HEK293 (cell line): Measurements from ENCODE around the gene CSF3R.

ENCODE experiments used
- CTCF ChIA-PET: fragments of 350-600 bp; formaldehyde crosslinking; extraction: SDS; loops from one replicate; lab custom pipeline; 2021; ENCODE audit warnings: antibody characterized with exemption; lab: Yijun Ruan, JAX
- POLR2A ChIA-PET: fragments of 300-600 bp; formaldehyde crosslinking; extraction: SDS; loops from one replicate; lab custom pipeline; 2020; ENCODE audit warnings: antibody characterized with exemption, inconsistent platforms; lab: Yijun Ruan, JAX
- H3K27ac ChIP-seq: fragments of 200-500 bp; sonication (Bioruptor generic); 2 replicates; pipeline ENCODE4 v1.5.1; 2014; ENCODE audit warnings: low read depth, low read length, control low read depth, inconsistent platforms; ENCODE audit errors: extremely low read depth
- H3K36me3 ChIP-seq, 2 experiments: fragments of 200-500 bp in 1 of 2; sonication (Bioruptor generic) in 1 of 2; 1 replicate in 1 of 2; 2 replicates in 1 of 2; pipeline ENCODE4 v1.5.1; 2014 to 2017; ENCODE audit warnings: inconsistent platforms in 2 of 2, low read length in 2 of 2; ENCODE audit not compliant: control insufficient read depth in 2 of 2, insufficient read depth in 1 of 2
- H3K4me1 ChIP-seq: fragments of 200-500 bp; sonication (Bioruptor generic); 2 replicates; pipeline ENCODE4 v1.5.1; 2014; ENCODE audit warnings: mild to moderate bottlenecking, low read length, inconsistent platforms; ENCODE audit not compliant: control insufficient read depth, insufficient read depth
- H3K4me3 ChIP-seq: 2 replicates; pipeline ENCODE4 v1.5.1; 2011; ENCODE audit warnings: low read depth, mild to moderate bottlenecking, control low read depth, low read length, moderate library complexity
- H3K9me3 ChIP-seq: fragments of 200-500 bp; sonication (Bioruptor generic); 2 replicates; pipeline ENCODE4 v1.5.1; 2014; ENCODE audit warnings: low read depth, low read length, inconsistent platforms; ENCODE audit not compliant: control insufficient read depth, insufficient read depth
- ATF2 ChIP-seq: fragments of 450-650 bp; formaldehyde crosslinking; IDR thresholded peaks from 2 replicates; pipeline ENCODE4 v1.5.1; 2016; ENCODE audit warnings: missing biosample characterization, missing genetic modification characterization, low read depth
- FEZF1 ChIP-seq: fragments of 450-650 bp; formaldehyde crosslinking; IDR thresholded peaks from 2 replicates; pipeline ENCODE4 v1.5.1; 2016; ENCODE audit warnings: missing biosample characterization, missing genetic modification characterization
- IKZF3 ChIP-seq: fragments of 450-650 bp; IDR thresholded peaks from 2 replicates; pipeline ENCODE4 v1.5.0; 2018; ENCODE audit warnings: missing biosample characterization, mild to moderate bottlenecking, missing genetic modification characterization, moderate library complexity
- RBAK ChIP-seq: fragments of 450-650 bp; formaldehyde crosslinking; IDR thresholded peaks from 2 replicates; pipeline ENCODE4 v1.5.1; 2016; ENCODE audit warnings: missing biosample characterization, missing genetic modification characterization
- SCRT1 ChIP-seq: fragments of 450-650 bp; formaldehyde crosslinking; IDR thresholded peaks from 2 replicates; pipeline ENCODE4 v1.5.1; 2016; ENCODE audit warnings: missing biosample characterization, missing genetic modification characterization, borderline replicate concordance
- SETDB1 ChIP-seq: IDR thresholded peaks from one replicate; pipeline ENCODE4 v1.6.1; 2017; ENCODE audit warnings: mild to moderate bottlenecking, low read length, moderate library complexity, mixed read lengths; ENCODE audit not compliant: insufficient read length
- TRIM28 ChIP-seq: IDR thresholded peaks from 2 replicates; pipeline ENCODE4 v1.6.1; 2011; ENCODE audit warnings: low read length, control low read depth, borderline replicate concordance
- YY2 ChIP-seq: fragments of 450-650 bp; formaldehyde crosslinking; IDR thresholded peaks from 2 replicates; pipeline ENCODE4 v1.5.1; 2016; ENCODE audit warnings: missing biosample characterization, missing genetic modification characterization
- ZBTB17 ChIP-seq: fragments of 450-650 bp; formaldehyde crosslinking; IDR thresholded peaks from 2 replicates; pipeline ENCODE4 v1.5.1; 2016; ENCODE audit warnings: missing biosample characterization, missing genetic modification characterization
- ZBTB21 ChIP-seq: fragments of 450-650 bp; formaldehyde crosslinking; IDR thresholded peaks from 2 replicates; pipeline ENCODE4 v1.5.1; 2017; ENCODE audit warnings: missing biosample characterization, missing genetic modification characterization
- ZBTB48 ChIP-seq: fragments of 450-650 bp; formaldehyde crosslinking; IDR thresholded peaks from 2 replicates; pipeline ENCODE4 v1.5.1; 2016; ENCODE audit warnings: missing biosample characterization, missing genetic modification characterization
- ZIC2 ChIP-seq: fragments of 450-650 bp; formaldehyde crosslinking; IDR thresholded peaks from 2 replicates; pipeline ENCODE4 v1.5.1; 2016; ENCODE audit warnings: missing biosample characterization, missing genetic modification characterization
- ZNF174 ChIP-seq: fragments of 450-650 bp; formaldehyde crosslinking; IDR thresholded peaks from 2 replicates; pipeline ENCODE4 v1.5.0; 2017; ENCODE audit warnings: missing biosample characterization, mild to moderate bottlenecking, missing genetic modification characterization
- ZNF23 ChIP-seq: fragments of 450-650 bp; formaldehyde crosslinking; IDR thresholded peaks from 2 replicates; pipeline ENCODE4 v1.5.1; 2016; ENCODE audit warnings: missing biosample characterization, missing genetic modification characterization, borderline replicate concordance
- ZNF266 ChIP-seq: fragments of 450-650 bp; formaldehyde crosslinking; IDR thresholded peaks from 2 replicates; pipeline ENCODE4 v1.5.1; 2016; ENCODE audit warnings: missing biosample characterization, missing genetic modification characterization, low read depth
- ZNF501 ChIP-seq: fragments of 450-650 bp; formaldehyde crosslinking; IDR thresholded peaks from 2 replicates; pipeline ENCODE4 v1.5.1; 2016; ENCODE audit warnings: missing biosample characterization, missing genetic modification characterization
- ZNF624 ChIP-seq: fragments of 450-650 bp; formaldehyde crosslinking; IDR thresholded peaks from 2 replicates; pipeline ENCODE4 v1.5.1; 2017; ENCODE audit warnings: missing biosample characterization, missing genetic modification characterization
- ZNF639 ChIP-seq: fragments of 450-650 bp; formaldehyde crosslinking; IDR thresholded peaks from 2 replicates; pipeline ENCODE4 v1.5.1; 2016; ENCODE audit warnings: missing biosample characterization, missing genetic modification characterization
- ZNF707 ChIP-seq: fragments of 450-650 bp; formaldehyde crosslinking; IDR thresholded peaks from 2 replicates; pipeline ENCODE4 v1.5.1; 2016; ENCODE audit warnings: missing biosample characterization, missing genetic modification characterization
- ZNF768 ChIP-seq: fragments of 450-650 bp; formaldehyde crosslinking; IDR thresholded peaks from 2 replicates; pipeline ENCODE4 v1.5.1; 2018; ENCODE audit warnings: missing biosample characterization, mild to moderate bottlenecking, missing genetic modification characterization
- ZNF791 ChIP-seq: fragments of 450-650 bp; formaldehyde crosslinking; IDR thresholded peaks from 2 replicates; pipeline ENCODE4 v1.5.1; 2016; ENCODE audit warnings: missing biosample characterization, missing genetic modification characterization
- ZNF843 ChIP-seq: fragments of 450-650 bp; formaldehyde crosslinking; IDR thresholded peaks from 2 replicates; pipeline ENCODE4 v1.5.1; 2016; ENCODE audit warnings: missing biosample characterization, missing genetic modification characterization
- TF ChIP-seq, protein P1 (sequence below): fragments of 450-650 bp; formaldehyde crosslinking; IDR thresholded peaks from 2 replicates; pipeline ENCODE4 v1.5.1; 2017; ENCODE audit warnings: missing biosample characterization, mild to moderate bottlenecking, missing genetic modification characterization, moderate library complexity
- TF ChIP-seq, protein P2 (sequence below): fragments of 450-650 bp; formaldehyde crosslinking; IDR thresholded peaks from 2 replicates; pipeline ENCODE4 v1.5.1; 2017; ENCODE audit warnings: missing biosample characterization, missing genetic modification characterization
- TF ChIP-seq, protein P3 (sequence below): fragments of 450-650 bp; formaldehyde crosslinking; IDR thresholded peaks from 2 replicates; pipeline ENCODE4 v1.5.1; 2016; ENCODE audit warnings: missing biosample characterization, missing genetic modification characterization
- TF ChIP-seq, protein P4 (sequence below): fragments of 450-650 bp; IDR thresholded peaks from 2 replicates; pipeline ENCODE4 v1.5.1; 2018; ENCODE audit warnings: missing biosample characterization, mild to moderate bottlenecking, missing genetic modification characterization
- TF ChIP-seq, protein P5 (sequence below): fragments of 450-650 bp; formaldehyde crosslinking; IDR thresholded peaks from 2 replicates; pipeline ENCODE4 v1.5.1; 2016; ENCODE audit warnings: missing biosample characterization, missing genetic modification characterization

The CSF3R gene

DNA sequence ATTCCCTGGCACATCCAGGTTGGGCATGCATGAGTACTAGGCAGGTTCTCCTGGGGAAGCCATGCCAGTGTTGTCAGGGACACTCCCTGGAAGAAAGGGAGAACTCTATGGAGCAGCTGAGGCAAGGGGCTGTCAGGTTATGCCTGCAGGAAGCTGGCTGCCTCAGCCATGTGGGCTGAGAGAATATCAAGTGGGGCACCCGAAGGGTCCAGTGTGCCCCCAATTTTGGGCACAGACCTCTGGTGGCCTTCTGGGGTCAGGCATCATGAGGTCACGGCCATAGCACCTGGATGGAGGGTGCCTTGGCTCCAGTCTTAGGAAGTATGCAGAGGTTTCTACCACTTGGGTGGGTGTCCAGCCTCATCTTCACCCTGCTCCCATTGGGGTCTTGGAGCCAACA lies 2.6 kb downstream of the CSF3R start:
- CTCF ChIA-PET = interaction anchor here (2.6 kb wide), 1 partner anchor 36 kb away, joined by 11 read pairs; no protein-coding TSS in a partner anchor
- POLR2A ChIA-PET = no interaction called here

DNA sequence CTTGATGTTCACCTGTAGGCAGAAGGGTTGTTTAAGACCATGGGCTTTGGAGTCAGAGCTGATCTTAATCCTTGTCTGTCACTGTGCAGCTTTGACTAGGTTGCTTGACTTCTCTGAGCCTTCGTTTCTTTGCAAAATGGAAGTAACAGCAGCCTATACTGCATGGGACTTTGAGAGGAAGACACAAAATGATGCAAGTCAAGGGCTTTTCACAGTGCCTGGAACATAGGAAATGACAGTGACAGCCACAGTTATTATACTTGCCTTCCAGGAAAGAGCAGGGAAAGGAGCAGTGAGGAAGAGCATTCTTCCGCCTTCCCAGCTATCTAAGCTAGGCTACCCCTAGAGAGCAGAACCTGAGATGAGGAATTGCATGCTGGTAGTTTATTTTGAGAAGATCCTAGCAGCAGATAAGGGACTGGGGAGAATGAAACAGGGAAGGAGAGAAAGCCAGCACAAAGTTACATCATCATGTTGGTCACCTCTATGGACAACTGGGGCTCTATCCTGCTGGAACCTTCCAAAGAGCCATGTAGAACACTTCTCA lies 3.1 kb downstream of the CSF3R start:
- ChIA-PET POLR2A (no interaction called here), CTCF (interaction anchor here (2.6 kb wide), 1 partner anchor 37 kb away, joined by 11 read pairs; no protein-coding TSS in a partner anchor)
- H3K27ac ChIP-seq = no peak overlapping the region
- no peak overlapping the region for H3K4me3 ChIP-seq
- H3K4me1 ChIP-seq = no peaks in the 10 kb centered on the region
- H3K9me3 ChIP-seq = no peaks in the 10 kb centered on the region
- no peaks in the 10 kb centered on the region for H3K36me3 ChIP-seq
- 0 out of 2 replicates have a peak, but pooled peaks have one; percentile 13 for TF ChIP-seq IKZF3 (tag by site-specific recombination)
- TF ChIP-seq, protein P1, sequence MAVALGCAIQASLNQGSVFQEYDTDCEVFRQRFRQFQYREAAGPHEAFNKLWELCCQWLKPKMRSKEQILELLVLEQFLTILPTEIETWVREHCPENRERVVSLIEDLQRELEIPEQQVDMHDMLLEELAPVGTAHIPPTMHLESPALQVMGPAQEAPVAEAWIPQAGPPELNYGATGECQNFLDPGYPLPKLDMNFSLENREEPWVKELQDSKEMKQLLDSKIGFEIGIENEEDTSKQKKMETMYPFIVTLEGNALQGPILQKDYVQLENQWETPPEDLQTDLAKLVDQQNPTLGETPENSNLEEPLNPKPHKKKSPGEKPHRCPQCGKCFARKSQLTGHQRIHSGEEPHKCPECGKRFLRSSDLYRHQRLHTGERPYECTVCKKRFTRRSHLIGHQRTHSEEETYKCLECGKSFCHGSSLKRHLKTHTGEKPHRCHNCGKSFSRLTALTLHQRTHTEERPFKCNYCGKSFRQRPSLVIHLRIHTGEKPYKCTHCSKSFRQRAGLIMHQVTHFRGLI (tag by site-specific recombination) = no peak
- no peak for TF ChIP-seq ZNF266 (tag by site-specific recombination)
- TF ChIP-seq ZNF639 (tag by site-specific recombination) = no peak
- TF ChIP-seq ATF2 (tag by site-specific recombination) = peak; percentile 23; the same call in 1 of the 2 replicates
- TF ChIP-seq, protein P2, sequence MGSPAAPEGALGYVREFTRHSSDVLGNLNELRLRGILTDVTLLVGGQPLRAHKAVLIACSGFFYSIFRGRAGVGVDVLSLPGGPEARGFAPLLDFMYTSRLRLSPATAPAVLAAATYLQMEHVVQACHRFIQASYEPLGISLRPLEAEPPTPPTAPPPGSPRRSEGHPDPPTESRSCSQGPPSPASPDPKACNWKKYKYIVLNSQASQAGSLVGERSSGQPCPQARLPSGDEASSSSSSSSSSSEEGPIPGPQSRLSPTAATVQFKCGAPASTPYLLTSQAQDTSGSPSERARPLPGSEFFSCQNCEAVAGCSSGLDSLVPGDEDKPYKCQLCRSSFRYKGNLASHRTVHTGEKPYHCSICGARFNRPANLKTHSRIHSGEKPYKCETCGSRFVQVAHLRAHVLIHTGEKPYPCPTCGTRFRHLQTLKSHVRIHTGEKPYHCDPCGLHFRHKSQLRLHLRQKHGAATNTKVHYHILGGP = peak; percentile 86
- TF ChIP-seq, protein P3, sequence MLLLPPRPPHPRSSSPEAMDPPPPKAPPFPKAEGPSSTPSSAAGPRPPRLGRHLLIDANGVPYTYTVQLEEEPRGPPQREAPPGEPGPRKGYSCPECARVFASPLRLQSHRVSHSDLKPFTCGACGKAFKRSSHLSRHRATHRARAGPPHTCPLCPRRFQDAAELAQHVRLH (tag by site-specific recombination) = 0 out of 2 replicates have a peak, but pooled peaks have one; percentile 42
- 0 out of 2 replicates have a peak, but pooled peaks have one; percentile 27 for TF ChIP-seq ZIC2 (tag by site-specific recombination)
- peak; percentile 29; the same call in 1 of the 2 replicates for TF ChIP-seq ZBTB17
- peak; percentile 75 for TF ChIP-seq FEZF1 (tag by site-specific recombination)
- no peak for TF ChIP-seq ZNF174
- TF ChIP-seq SETDB1 = peak; percentile 52
- TF ChIP-seq TRIM28 = peak; percentile 56; the same call in 1 of the 2 replicates
- no peak for TF ChIP-seq ZNF707 (tag by site-specific recombination)
- peak; percentile 84 for TF ChIP-seq ZNF768 (tag by site-specific recombination)
- no peak for TF ChIP-seq SCRT1 (tag by site-specific recombination)
- TF ChIP-seq, protein P4, sequence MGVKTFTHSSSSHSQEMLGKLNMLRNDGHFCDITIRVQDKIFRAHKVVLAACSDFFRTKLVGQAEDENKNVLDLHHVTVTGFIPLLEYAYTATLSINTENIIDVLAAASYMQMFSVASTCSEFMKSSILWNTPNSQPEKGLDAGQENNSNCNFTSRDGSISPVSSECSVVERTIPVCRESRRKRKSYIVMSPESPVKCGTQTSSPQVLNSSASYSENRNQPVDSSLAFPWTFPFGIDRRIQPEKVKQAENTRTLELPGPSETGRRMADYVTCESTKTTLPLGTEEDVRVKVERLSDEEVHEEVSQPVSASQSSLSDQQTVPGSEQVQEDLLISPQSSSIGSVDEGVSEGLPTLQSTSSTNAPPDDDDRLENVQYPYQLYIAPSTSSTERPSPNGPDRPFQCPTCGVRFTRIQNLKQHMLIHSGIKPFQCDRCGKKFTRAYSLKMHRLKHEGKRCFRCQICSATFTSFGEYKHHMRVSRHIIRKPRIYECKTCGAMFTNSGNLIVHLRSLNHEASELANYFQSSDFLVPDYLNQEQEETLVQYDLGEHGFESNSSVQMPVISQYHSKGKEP (tag by site-specific recombination) = 0 out of 2 replicates have a peak, but pooled peaks have one; percentile 50

More for the DNA sequence above, 2.6 kb downstream of the CSF3R start:
- no peak overlapping the region for H3K27ac ChIP-seq
- H3K36me3 ChIP-seq = no peaks in the 10 kb centered on the region
- no peaks in the 10 kb centered on the region for H3K9me3 ChIP-seq
- no peak for TF ChIP-seq ZNF23
- no peak for TF ChIP-seq YY2 (tag by site-specific recombination)
- no peak for TF ChIP-seq RBAK (tag by site-specific recombination)
- TF ChIP-seq ZBTB48 (tag by site-specific recombination) = no peak
- no peak for TF ChIP-seq ZNF624 (tag by site-specific recombination)
- no peak for TF ChIP-seq ZNF791 (tag by site-specific recombination)
- TF ChIP-seq ZBTB21 (tag by site-specific recombination) = no peak
- TF ChIP-seq ZNF501 (tag by site-specific recombination) = no peak
- TF ChIP-seq ZNF843 (tag by site-specific recombination) = no peak
- TF ChIP-seq, protein P5, sequence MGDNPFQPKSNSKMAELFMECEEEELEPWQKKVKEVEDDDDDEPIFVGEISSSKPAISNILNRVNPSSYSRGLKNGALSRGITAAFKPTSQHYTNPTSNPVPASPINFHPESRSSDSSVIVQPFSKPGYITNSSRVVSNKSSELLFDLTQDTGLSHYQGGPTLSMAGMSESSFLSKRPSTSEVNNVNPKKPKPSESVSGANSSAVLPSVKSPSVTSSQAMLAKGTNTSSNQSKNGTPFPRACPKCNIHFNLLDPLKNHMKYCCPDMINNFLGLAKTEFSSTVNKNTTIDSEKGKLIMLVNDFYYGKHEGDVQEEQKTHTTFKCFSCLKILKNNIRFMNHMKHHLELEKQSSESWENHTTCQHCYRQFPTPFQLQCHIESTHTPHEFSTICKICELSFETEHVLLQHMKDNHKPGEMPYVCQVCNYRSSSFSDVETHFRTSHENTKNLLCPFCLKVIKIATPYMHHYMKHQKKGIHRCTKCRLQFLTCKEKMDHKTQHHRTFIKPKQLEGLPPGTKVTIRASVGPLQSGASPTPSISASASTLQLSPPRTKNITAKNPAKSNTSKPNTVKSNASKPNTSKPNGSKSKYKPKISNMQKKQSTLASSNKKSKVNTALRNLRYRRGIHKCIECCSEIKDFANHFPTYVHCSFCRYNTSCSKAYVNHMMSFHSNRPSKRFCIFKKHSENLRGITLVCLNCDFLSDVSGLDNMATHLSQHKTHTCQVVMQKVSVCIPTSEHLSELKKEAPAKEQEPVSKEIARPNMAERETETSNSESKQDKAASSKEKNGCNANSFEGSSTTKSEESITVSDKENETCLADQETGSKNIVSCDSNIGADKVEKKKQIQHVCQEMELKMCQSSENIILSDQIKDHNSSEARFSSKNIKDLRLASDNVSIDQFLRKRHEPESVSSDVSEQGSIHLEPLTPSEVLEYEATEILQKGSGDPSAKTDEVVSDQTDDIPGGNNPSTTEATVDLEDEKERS (tag by site-specific recombination) = no peak
- TF ChIP-seq, all 188 proteins: peak for 0
- Histone ChIP-seq H3K4me1 (no peaks in the 10 kb centered on the region), H3K4me3 (no peak overlapping the region)
